OCI-LY7 (cell line): ENCODE measurements around the gene ITGB2. TPM values are rescaled to one million over a fixed set of nuclear protein-coding genes. Genes with fewer than 3 reads are reported as not detected.
A peak's percentile ranks its signal among the peaks of the same experiment; 100 is the strongest.

Experiments used
- Bru-seq: library from RNA; stranded (reverse); fragments of 400-500 nt; gene quantifications from one replicate; lab custom pipeline; 2021; lab: Mats Ljungman, UMichigan
- BruChase-seq, 2 experiments: library from RNA; stranded (reverse); fragments of 400-500 nt; gene quantifications; one replicate each; lab custom pipeline; 2021; lab: Mats Ljungman, UMichigan
- BruUV-seq: library from RNA; stranded (reverse); fragments of 400-500 nt; replicated peaks from 2 replicates; lab custom pipeline; 2021; lab: Mats Ljungman, UMichigan
- CTCF ChIA-PET: fragments of 300-600 bp; sonication (Branson Sonifier 250); formaldehyde crosslinking; loops from one replicate; lab custom pipeline; 2022; ENCODE audit warnings: antibody characterized with exemption; ENCODE audit not compliant: unreplicated experiment; lab: Charles Lee
- POLR2A ChIA-PET: fragments of 300-600 bp; sonication (Branson Sonifier 250); formaldehyde crosslinking; loops from one replicate; lab custom pipeline; 2022; ENCODE audit warnings: antibody characterized with exemption; lab: Charles Lee
- DNase-seq: peaks from one replicate; pipeline ENCODE4 v3.0.0-alpha.2; 2015; ENCODE audit warnings: low spot score
- H2AFZ ChIP-seq: fragments of 200-600 bp; sonication (generic), shearing (Covaris generic); 2 replicates; pipeline ENCODE4 v1.6.1; 2014; ENCODE audit warnings: mild to moderate bottlenecking, antibody characterized with exemption, low read length, moderate library complexity
- H3K27ac ChIP-seq: fragments of 200-600 bp; sonication (generic); 2 replicates; pipeline ENCODE4 v1.5.1; 2014; ENCODE audit warnings: mixed run types, low read depth, mild to moderate bottlenecking, moderate library complexity, low read length, inconsistent platforms; ENCODE audit not compliant: poor library complexity, severe bottlenecking
- H3K36me3 ChIP-seq: fragments of 200-600 bp; sonication (generic); 2 replicates; pipeline ENCODE4 v1.6.1; 2014; ENCODE audit warnings: mild to moderate bottlenecking, antibody characterized with exemption, low read length, moderate library complexity, mixed read lengths; ENCODE audit not compliant: insufficient read depth
- H3K4me1 ChIP-seq: fragments of 200-600 bp; sonication (generic); 2 replicates; pipeline ENCODE4 v1.5.1; 2014; ENCODE audit warnings: mild to moderate bottlenecking, low read length; ENCODE audit not compliant: insufficient read depth, poor library complexity, severe bottlenecking
- H3K4me2 ChIP-seq: fragments of 200-600 bp; sonication (generic); 2 replicates; pipeline ENCODE4 v1.6.1; 2014; ENCODE audit warnings: mild to moderate bottlenecking, low read length
- H3K4me3 ChIP-seq: fragments of 200-600 bp; sonication (generic); 2 replicates; pipeline ENCODE4 v1.5.1; 2014; ENCODE audit warnings: mild to moderate bottlenecking, low read depth, low read length; ENCODE audit not compliant: poor library complexity, severe bottlenecking
- H3K79me2 ChIP-seq: fragments of 200-600 bp; sonication (generic); 2 replicates; pipeline ENCODE4 v1.6.1; 2016; ENCODE audit warnings: low read depth, mild to moderate bottlenecking, low read length, moderate library complexity, mixed read lengths; ENCODE audit not compliant: insufficient read depth
- H3K9me2 ChIP-seq: fragments of 200-600 bp; sonication (generic); 2 replicates; pipeline ENCODE4 v1.6.1; 2016; ENCODE audit warnings: mild to moderate bottlenecking, low read length, mixed read lengths; ENCODE audit not compliant: insufficient read depth
- H3K9me3 ChIP-seq: fragments of 200-600 bp; sonication (generic); 2 replicates; pipeline ENCODE4 v1.6.1; 2014; ENCODE audit warnings: mild to moderate bottlenecking, mixed run types, low read length, mixed read lengths
- H4K20me1 ChIP-seq: fragments of 200-600 bp; sonication (generic); 2 replicates; pipeline ENCODE4 v1.6.1; 2014; ENCODE audit warnings: mild to moderate bottlenecking, antibody characterized with exemption, low read length, moderate library complexity, mixed read lengths; ENCODE audit not compliant: insufficient read depth
- EZH2phosphoT487 ChIP-seq: fragments of 200-600 bp; sonication (generic); IDR thresholded peaks from 2 replicates; pipeline ENCODE4 v1.6.1; 2018; ENCODE audit warnings: low read depth, borderline replicate concordance, mild to moderate bottlenecking, mixed run types, antibody characterized with exemption, low read length, moderate library complexity, mixed read lengths
- intact Hi-C: fragments of 100-400 bp; cut with micrococcal nuclease; formaldehyde crosslinking; loops from one replicate; pipeline ENCODE4 v1.10.0; 2022; ENCODE audit not compliant: unreplicated experiment
- long read RNA-seq: library from polyadenylated mRNA; stranded (forward); transcript quantifications from one replicate; pipeline ENCODE4 v2.0.0, GENCODE V29; 2022
- total RNA-seq, 2 experiments: library from RNA; depleted of rRNA in 1 of 2; stranded (reverse); fragments of >200 nt in 1 of 2; shearing (Covaris generic) in 1 of 2; gene quantifications; 2 replicates each; pipeline ENCODE4 v1.2.3, GENCODE V29; 2014 to 2022
- TF ChIP-seq, protein P1 (sequence below): fragments of 200-600 bp; sonication (generic); conservative IDR thresholded peaks from 2 replicates; pipeline ENCODE4 v1.5.1; 2014; ENCODE audit warnings: mild to moderate bottlenecking, antibody characterized with exemption, low read length, moderate library complexity, mixed read lengths

Gene ITGB2
- 4.2 and 11.6 TPM in 2 replicates for total RNA-seq (2014; rRNA removed; shearing (Covaris generic))
- total RNA-seq (2022): 60.8 and 78.9 TPM in 2 replicates
- percentile 42 among the genes with signal in this experiment for Bru-seq, nascent RNA
- percentile 52 among the genes with signal in this experiment for BruChase-seq, experiment 1, labeled RNA remaining after a 6-hour chase
- percentile 46 among the genes with signal in this experiment for BruChase-seq, experiment 2, labeled RNA remaining after a 2-hour chase
- long read RNA-seq, transcript ITGB2-201 (16 exons, 2,955 nt): major isoform, 39 of 124 reads
- long read RNA-seq, transcript ITGB2-209 (7 exons, 2,125 nt): minor isoform, 5 of 124 reads
- long read RNA-seq, partial matches to known transcripts: 16 of 124 reads
- long read RNA-seq, other reads (novel, unspliced or antisense): 62 of 124 reads

DNA sequence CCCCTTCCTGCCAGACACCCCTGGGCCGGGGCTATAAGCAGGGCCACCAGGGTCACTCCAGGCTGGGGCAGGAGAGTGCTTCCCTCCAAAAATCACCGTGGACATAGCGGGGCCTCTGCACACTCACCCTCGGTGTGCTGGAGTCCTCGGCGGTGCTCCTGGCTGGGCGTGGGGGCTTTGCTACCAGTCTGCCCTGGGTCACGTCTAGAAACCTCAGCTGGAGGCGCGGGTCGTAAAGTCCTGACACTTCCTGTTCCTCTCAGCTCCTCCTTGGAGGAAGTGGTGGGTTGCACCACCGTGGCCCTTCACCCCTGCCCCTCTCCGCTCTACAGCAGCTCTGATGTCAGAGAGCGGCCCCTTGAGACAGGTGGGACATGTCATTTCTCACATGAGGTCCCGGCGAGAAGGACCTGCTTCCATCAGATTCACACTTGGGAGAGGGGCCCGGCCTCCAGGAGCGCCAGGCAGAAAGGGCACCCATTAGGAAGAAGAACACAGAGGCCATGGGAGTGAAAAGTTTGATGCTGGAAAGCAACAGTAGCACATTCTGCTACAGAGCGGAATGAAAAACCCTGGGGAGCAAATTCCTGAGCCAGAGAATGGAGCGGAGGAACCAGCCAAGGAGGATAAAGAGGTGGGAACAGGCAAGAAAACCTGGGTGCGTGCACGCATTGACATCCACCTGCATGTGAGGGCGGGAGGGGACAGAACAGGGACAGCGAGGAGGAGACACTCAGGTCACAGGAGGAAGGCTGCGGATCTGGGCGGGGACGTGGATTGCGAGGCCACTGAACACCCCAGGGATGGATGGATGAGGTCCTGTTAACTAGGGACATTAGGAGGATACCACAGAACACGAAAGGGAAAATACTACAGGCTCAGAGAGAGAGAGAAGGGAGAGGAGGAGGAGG, at the start of gene ITGB2:
ITGB2 (minus strand) TSS at position 206 of the 911 bp plus-strand sequence. CDS start 10,117 bp downstream, outside the sequence.
- H3K79me2 ChIP-seq: no peaks in the 10 kb centered on the region
- H3K36me3 ChIP-seq: no peaks in the 10 kb centered on the region
- peaks cover 16% of the 10 kb centered on the region for H3K4me1 ChIP-seq
- H2AFZ ChIP-seq: no peak within 1 kb of the TSS
- H3K9me3 ChIP-seq: no peaks in the 10 kb centered on the region
- H3K9me2 ChIP-seq: no peaks in the 10 kb centered on the region
- no TSS peak for BruUV-seq
- POLR2A ChIA-PET: interaction anchor here (0.7 kb wide), 1 partner anchor 8 kb away, joined by 3 read pairs; no protein-coding TSS in a partner anchor
- H3K4me3 ChIP-seq: no peak within 1 kb of the TSS
- peak; percentile 20 for DNase-seq
- CTCF ChIA-PET: no interaction called here
- H4K20me1 ChIP-seq: no peaks in the 10 kb centered on the region
- no peak for TF ChIP-seq EZH2phosphoT487
- TF ChIP-seq, protein P1, sequence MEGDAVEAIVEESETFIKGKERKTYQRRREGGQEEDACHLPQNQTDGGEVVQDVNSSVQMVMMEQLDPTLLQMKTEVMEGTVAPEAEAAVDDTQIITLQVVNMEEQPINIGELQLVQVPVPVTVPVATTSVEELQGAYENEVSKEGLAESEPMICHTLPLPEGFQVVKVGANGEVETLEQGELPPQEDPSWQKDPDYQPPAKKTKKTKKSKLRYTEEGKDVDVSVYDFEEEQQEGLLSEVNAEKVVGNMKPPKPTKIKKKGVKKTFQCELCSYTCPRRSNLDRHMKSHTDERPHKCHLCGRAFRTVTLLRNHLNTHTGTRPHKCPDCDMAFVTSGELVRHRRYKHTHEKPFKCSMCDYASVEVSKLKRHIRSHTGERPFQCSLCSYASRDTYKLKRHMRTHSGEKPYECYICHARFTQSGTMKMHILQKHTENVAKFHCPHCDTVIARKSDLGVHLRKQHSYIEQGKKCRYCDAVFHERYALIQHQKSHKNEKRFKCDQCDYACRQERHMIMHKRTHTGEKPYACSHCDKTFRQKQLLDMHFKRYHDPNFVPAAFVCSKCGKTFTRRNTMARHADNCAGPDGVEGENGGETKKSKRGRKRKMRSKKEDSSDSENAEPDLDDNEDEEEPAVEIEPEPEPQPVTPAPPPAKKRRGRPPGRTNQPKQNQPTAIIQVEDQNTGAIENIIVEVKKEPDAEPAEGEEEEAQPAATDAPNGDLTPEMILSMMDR: no peak
- no peak within 1 kb of the TSS for H3K27ac ChIP-seq
- intact Hi-C loops: no loop called here
- no peak within 1 kb of the TSS for H3K4me2 ChIP-seq

DNA sequence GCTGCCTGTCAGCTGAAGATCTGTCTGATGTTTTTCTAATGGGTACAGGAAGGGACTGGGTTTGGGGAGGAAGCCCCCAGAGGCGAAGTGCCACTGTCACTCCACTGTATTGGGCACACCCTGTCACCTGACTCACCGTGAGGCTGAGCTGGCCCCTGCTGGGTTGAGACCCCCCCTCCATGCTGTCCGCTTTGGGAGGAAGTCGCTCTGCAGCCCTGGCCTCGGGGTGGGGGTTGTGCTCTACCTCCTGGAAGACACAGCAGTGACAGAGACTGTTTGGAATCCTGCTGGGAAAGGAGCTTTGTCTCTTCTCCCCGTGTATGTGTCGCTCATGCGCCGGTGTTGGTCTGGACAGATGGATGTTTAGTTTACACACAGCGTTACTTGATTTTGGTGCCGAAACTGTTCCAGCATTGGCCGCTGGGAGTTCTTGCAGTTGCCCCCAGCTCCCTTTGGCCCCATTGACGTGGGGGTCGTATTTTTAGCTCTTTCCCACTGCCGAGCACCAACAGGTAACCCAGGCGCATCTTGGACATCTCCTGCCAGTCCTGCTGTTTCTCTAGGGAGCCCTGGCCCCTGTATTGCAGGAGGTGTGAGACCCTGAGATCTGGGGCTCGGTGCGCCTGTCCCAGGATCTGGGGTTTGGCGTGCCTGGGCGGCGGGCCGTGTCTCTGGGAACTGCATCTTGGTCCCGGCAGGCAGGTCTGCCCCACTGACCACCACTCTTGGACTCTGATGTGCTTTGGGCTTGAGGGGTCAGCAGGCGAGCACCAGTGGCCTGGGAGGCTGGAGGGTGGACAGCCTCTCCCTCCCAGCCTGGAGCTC, 49.4 kb upstream of the ITGB2 start:
- Histone ChIP-seq H4K20me1 (no peaks in the 10 kb centered on the region), H3K4me1 (no peaks in the 10 kb centered on the region), H3K9me2 (no peaks in the 10 kb centered on the region), H3K79me2 (no peaks in the 10 kb centered on the region), H3K4me3 (no peak overlapping the region), H3K36me3 (peaks cover 48% of the 10 kb centered on the region), H3K9me3 (no peaks in the 10 kb centered on the region), H3K27ac (no peak overlapping the region), H2AFZ (no peak overlapping the region), H3K4me2 (no peak overlapping the region)
- intact Hi-C loops: no loop called here
- CTCF ChIA-PET: no interaction called here
- POLR2A ChIA-PET: interaction anchor here (0.5 kb wide), 1 partner anchor 1394 kb away, joined by 4 read pairs; no protein-coding TSS in a partner anchor
- DNase-seq: no peak
- no TSS peak for BruUV-seq
- TF ChIP-seq, protein P1: no peak
- no peak for TF ChIP-seq EZH2phosphoT487
